Testis (tissue), 3 donors: ENCODE measurements around the gene MAP1LC3C. TPM values are rescaled to one million over a fixed set of nuclear protein-coding genes. Genes with fewer than 3 reads are reported as not detected.

ENCODE experiments used
- DNase-seq: peaks from one replicate; pipeline ENCODE4 v3.0.0-alpha.2; 2019
- H3K27ac ChIP-seq, 2 donors: fragments of 200-600 bp; sonication (generic); one replicate each; pipeline ENCODE4 v1.5.1; 2019
- H3K27me3 ChIP-seq: fragments of 200-600 bp; sonication (generic); one replicate; pipeline ENCODE4 v1.5.1; 2019
- H3K36me3 ChIP-seq: fragments of 200-600 bp; sonication (generic); one replicate; pipeline ENCODE4 v1.5.1; 2017; ENCODE audit warnings: low read depth; ENCODE audit errors: missing control alignments
- H3K4me1 ChIP-seq: fragments of 200-600 bp; sonication (generic); one replicate; pipeline ENCODE4 v1.5.1; 2019
- H3K4me3 ChIP-seq, 2 donors: fragments of 200-600 bp; sonication (generic); one replicate each; pipeline ENCODE4 v1.5.1; 2017 to 2019
- H3K9me3 ChIP-seq: fragments of 200-600 bp; sonication (generic); one replicate; pipeline ENCODE4 v1.5.1; 2017
- POLR2A ChIP-seq: fragments of 450-650 bp; IDR thresholded peaks from one replicate; pipeline ENCODE4 v1.6.1; 2017; ENCODE audit warnings: antibody characterized with exemption, mild to moderate bottlenecking, moderate library complexity
- WGBS, 2 donors: methylation state at CpG; one replicate each; pipeline ENCODE4 v1.1.5; 2018; 5-methylcytosine and 5-hydroxymethylcytosine counted together
- intact Hi-C: fragments of 100-400 bp; cut with DNase I; formaldehyde crosslinking; loops from one replicate; pipeline ENCODE4 v1.15.1; 2023; ENCODE audit warnings: low total_unique reads
- polyA plus RNA-seq: library from polyadenylated mRNA; stranded (reverse); fragments of 350-450 nt; fragmentation: Illumina TruSeq; extraction: RNeasy Lipid Tissue Mini Kit (QIAGEN cat#74804); gene quantifications from one replicate; pipeline ENCODE4 v1.2.3, GENCODE V29; 2014; ENCODE audit warnings: low read depth, low replicate concordance; ENCODE audit not compliant: insufficient read depth
- total RNA-seq, 2 donors: library from RNA; depleted of rRNA; stranded (reverse); fragments of >200 nt; gene quantifications; one replicate each; pipeline ENCODE4 v1.2.3, GENCODE V29; 2016
- TF ChIP-seq, protein P1 (sequence below), 3 experiments: fragments of 450-650 bp in 2 of 3; fragments of 200-600 bp in 1 of 3; sonication (generic) in 1 of 3; IDR thresholded peaks; one replicate each; pipeline ENCODE4 v1.5.1; 2016 to 2019; ENCODE audit warnings: antibody characterized with exemption in 3 of 3, mild to moderate bottlenecking in 2 of 3, moderate library complexity in 1 of 3

Gene MAP1LC3C
- total and polyA plus RNA-seq, 3 donors from 2014 or later: 0.50 to 0.65 (median 0.63) TPM

DNA sequence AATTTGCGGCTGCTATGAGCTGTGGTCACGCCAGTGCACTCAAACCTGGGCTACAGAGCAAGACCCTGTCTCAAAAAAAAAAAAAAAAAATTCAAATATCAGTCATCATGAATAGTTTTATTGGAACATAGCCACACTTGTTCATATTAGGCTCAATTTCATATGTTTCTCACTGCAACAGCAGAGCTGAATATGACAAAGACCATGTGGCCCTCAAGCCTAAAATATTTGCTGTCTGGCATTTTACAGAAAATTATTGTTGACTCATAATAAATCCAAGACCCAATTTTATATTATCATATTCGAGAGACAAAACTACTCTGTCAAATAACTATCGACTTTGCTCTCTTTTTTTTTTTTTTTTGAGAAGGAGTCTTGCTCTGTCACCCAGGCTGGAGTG is 30.3 kb downstream of the MAP1LC3C start:
- DNase-seq: no peak
- H3K4me3 ChIP-seq: no peak overlapping the region
- no peaks in the 10 kb centered on the region for H3K27me3 ChIP-seq
- TF ChIP-seq, protein P1, sequence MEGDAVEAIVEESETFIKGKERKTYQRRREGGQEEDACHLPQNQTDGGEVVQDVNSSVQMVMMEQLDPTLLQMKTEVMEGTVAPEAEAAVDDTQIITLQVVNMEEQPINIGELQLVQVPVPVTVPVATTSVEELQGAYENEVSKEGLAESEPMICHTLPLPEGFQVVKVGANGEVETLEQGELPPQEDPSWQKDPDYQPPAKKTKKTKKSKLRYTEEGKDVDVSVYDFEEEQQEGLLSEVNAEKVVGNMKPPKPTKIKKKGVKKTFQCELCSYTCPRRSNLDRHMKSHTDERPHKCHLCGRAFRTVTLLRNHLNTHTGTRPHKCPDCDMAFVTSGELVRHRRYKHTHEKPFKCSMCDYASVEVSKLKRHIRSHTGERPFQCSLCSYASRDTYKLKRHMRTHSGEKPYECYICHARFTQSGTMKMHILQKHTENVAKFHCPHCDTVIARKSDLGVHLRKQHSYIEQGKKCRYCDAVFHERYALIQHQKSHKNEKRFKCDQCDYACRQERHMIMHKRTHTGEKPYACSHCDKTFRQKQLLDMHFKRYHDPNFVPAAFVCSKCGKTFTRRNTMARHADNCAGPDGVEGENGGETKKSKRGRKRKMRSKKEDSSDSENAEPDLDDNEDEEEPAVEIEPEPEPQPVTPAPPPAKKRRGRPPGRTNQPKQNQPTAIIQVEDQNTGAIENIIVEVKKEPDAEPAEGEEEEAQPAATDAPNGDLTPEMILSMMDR (IDR thresholded peaks at IDR 0.05): no peak
- TF ChIP-seq POLR2A: no peak
- H3K27ac ChIP-seq: no peak overlapping the region
- no peaks in the 10 kb centered on the region for H3K4me1 ChIP-seq
- intact Hi-C loops: no loop called here
- H3K36me3 ChIP-seq: no peaks in the 10 kb centered on the region
- H3K9me3 ChIP-seq: no peaks in the 10 kb centered on the region
- 47 to 51% methylated on average over 4 of the region's 4 CpGs for WGBS, 2 donors

DNA sequence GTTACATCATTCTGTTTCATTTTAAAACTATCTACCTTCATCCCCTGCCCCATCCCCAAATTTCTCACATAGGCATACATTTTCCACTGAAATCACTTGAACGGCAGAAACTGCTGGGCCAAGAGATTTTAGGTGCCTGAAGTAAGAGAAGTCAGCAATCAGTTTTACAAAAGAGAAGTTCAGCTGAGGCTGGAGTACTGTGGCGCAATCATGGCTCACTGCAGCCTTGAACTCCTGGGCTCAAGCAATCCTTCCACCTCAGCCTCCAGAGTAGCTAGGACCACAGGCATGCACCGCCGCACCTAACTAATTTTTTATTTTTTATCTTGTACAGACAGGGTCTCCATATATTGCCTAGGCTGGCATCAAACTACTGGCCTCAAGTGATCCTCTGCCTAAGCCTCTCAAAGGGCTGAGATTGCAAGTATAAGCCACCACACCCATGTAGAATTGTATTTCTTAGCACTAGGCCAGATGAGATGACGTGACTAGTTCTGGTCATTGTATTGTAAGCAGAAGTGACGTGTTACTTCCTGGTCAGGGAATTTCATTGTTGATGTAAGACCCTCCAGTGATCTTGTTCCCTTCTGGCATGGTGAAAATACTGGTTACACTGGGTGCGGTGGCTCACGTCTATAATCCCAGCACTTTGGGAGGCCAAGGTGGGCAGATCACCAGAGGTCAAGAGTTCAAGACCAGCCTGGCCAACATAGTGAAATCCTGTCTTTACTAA is 34.2 kb downstream of the MAP1LC3C start:
- intact Hi-C loops: no loop called here
- TF ChIP-seq, protein P1 (IDR thresholded peaks at IDR 0.05): no peak
- no peak for TF ChIP-seq POLR2A
- no peaks in the 10 kb centered on the region for H3K9me3 ChIP-seq
- no peak overlapping the region for H3K4me3 ChIP-seq
- no peaks in the 10 kb centered on the region for H3K36me3 ChIP-seq
- H3K4me1 ChIP-seq: no peaks in the 10 kb centered on the region
- no peaks in the 10 kb centered on the region for H3K27me3 ChIP-seq
- no peak for DNase-seq
- H3K27ac ChIP-seq: no peak overlapping the region
- WGBS, 2 donors: 86 to 87% methylated on average over 8 of the region's 8 CpGs

DNA sequence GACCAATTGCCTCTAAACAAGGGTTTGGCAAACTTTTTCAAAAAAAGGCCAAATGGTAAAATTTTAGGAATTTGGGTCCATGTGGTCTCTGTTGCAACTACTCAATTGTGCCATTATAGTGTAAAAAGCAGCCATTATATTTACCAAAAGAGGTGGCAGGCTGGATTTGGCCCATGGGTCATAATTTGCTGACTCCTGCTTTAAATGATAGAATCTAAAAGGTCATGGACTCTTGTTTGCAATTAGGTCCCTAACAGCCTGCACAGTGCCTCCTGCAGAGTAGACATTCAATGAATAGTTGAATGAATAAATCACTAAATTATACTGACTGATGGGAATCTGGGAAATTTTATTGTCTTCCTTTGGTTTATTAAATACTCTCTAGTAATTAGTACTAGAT is 35.2 kb downstream of the MAP1LC3C start:
- no peaks in the 10 kb centered on the region for H3K27me3 ChIP-seq
- no peak for DNase-seq
- intact Hi-C loops: no loop called here
- no peak for TF ChIP-seq POLR2A
- TF ChIP-seq, protein P1 (IDR thresholded peaks at IDR 0.05): no peak
- H3K27ac ChIP-seq: no peak overlapping the region
- H3K4me1 ChIP-seq: no peaks in the 10 kb centered on the region
- no peaks in the 10 kb centered on the region for H3K36me3 ChIP-seq
- H3K9me3 ChIP-seq: no peaks in the 10 kb centered on the region
- H3K4me3 ChIP-seq: no peak overlapping the region

DNA sequence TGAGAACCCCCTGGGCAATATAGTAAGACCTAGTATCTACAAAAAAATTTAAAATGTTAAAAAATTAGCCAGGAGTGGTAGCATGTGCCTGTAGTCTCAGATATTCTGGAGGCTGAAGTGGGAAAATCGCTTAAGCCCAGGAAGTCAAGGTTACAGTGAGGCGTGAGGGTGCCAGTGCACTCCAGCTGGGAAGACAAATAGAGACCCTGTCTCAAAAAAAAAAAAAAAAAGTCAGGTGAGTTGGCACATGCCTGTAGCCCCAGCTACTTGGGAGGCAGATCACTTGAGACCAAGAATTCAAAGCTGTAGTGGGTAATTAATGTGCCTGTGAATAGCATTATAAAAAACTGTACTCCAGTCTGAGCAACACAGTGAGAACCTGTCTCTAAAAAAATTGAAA is 36.7 kb downstream of the MAP1LC3C start:
- H3K36me3 ChIP-seq: no peaks in the 10 kb centered on the region
- H3K4me1 ChIP-seq: no peaks in the 10 kb centered on the region
- no peak overlapping the region for H3K27ac ChIP-seq
- intact Hi-C loops: no loop called here
- TF ChIP-seq POLR2A: no peak
- TF ChIP-seq, protein P1 (IDR thresholded peaks at IDR 0.05): no peak
- H3K27me3 ChIP-seq: no peaks in the 10 kb centered on the region
- WGBS, 2 donors: 63 to 66% methylated on average over 2 of the region's 2 CpGs
- H3K4me3 ChIP-seq: no peak overlapping the region
- no peak for DNase-seq
- H3K9me3 ChIP-seq: no peaks in the 10 kb centered on the region
